ENCODE data around the gene FGD3. TPM values are rescaled to one million over a fixed set of nuclear protein-coding genes. Genes with fewer than 3 reads are reported as not detected.

Gene FGD3
- total RNA-seq, 1 experiment from 2014 or later = 0.09 TPM

GRCh38 chr9:93054758-93055704 lies 107.7 kb downstream of the FGD3 start:
- TF ChIP-seq EZH2 (IDR thresholded peaks at IDR 0.05; ENCODE audit: borderline replicate concordance, low read depth, low read length, poor library complexity, severe bottlenecking) = no peak
- TF ChIP-seq CTCF (conservative IDR thresholded peaks at IDR 0.05; ENCODE audit: low read depth, low read length) = no peak
- H3K27me3 ChIP-seq (replicated peaks; ENCODE audit: insufficient read depth, low read depth, low read length, poor library complexity) = no peaks in the 10 kb centered on the region
- intact Hi-C loops (cut with micrococcal nuclease; ENCODE audit: unreplicated experiment) = no loop called here
- DNase-seq (ENCODE audit: low spot score) = no peak
- no peaks in the 10 kb centered on the region for H3K9me3 ChIP-seq (ENCODE audit: low read depth, low read length, poor library complexity, severe bottlenecking)
- ChIA-PET POLR2A (ENCODE audit: low non-redundant PET) (no interaction called here), CTCF (no interaction called here)
- no peak overlapping the region for H3K4me3 ChIP-seq (ENCODE audit: low read depth, low read length, poor library complexity, severe bottlenecking)
- no peak overlapping the region for H3K27ac ChIP-seq (ENCODE audit: low read depth, low read length, poor library complexity, severe bottlenecking)
- no peaks in the 10 kb centered on the region for H3K4me1 ChIP-seq (ENCODE audit: insufficient read depth, low read length, poor library complexity, severe bottlenecking)
- H3K36me3 ChIP-seq (ENCODE audit: insufficient read depth, low read length, poor library complexity, severe bottlenecking) = no peaks in the 10 kb centered on the region
- BruUV-seq (replicated peaks) = no TSS peak

- Histone ChIP-seq H3K27ac (ENCODE audit: low read depth, low read length, poor library complexity, severe bottlenecking) (no peak overlapping the region), H3K36me3 (ENCODE audit: insufficient read depth, low read length, poor library complexity, severe bottlenecking) (no peaks in the 10 kb centered on the region), H3K4me3 (ENCODE audit: low read depth, low read length, poor library complexity, severe bottlenecking) (no peak overlapping the region), H3K27me3 (replicated peaks; ENCODE audit: insufficient read depth, low read depth, low read length, poor library complexity) (no peaks in the 10 kb centered on the region), H3K4me1 (ENCODE audit: insufficient read depth, low read length, poor library complexity, severe bottlenecking) (no peaks in the 10 kb centered on the region), H3K9me3 (ENCODE audit: low read depth, low read length, poor library complexity, severe bottlenecking) (no peaks in the 10 kb centered on the region)
- ChIA-PET POLR2A (ENCODE audit: low non-redundant PET) (no interaction called here), CTCF (no interaction called here)
- DNase-seq (ENCODE audit: low spot score) = no peak
- no TSS peak for BruUV-seq (replicated peaks)
- intact Hi-C loops (cut with micrococcal nuclease; ENCODE audit: unreplicated experiment) = no loop called here
- TF ChIP-seq CTCF (conservative IDR thresholded peaks at IDR 0.05; ENCODE audit: low read depth, low read length) (no peak), EZH2 (IDR thresholded peaks at IDR 0.05; ENCODE audit: borderline replicate concordance, low read depth, low read length, poor library complexity, severe bottlenecking) (no peak)
Observed at GRCh38 chr9:93057042-93057702, 109.8 kb downstream of the FGD3 start.

- no peaks in the 10 kb centered on the region for H3K9me3 ChIP-seq (ENCODE audit: low read depth, low read length, poor library complexity, severe bottlenecking)
- no peak for DNase-seq (ENCODE audit: low spot score)
- ChIA-PET CTCF (no interaction called here), POLR2A (ENCODE audit: low non-redundant PET) (no interaction called here)
- H3K27me3 ChIP-seq (replicated peaks; ENCODE audit: insufficient read depth, low read depth, low read length, poor library complexity) = no peaks in the 10 kb centered on the region
- intact Hi-C loops (cut with micrococcal nuclease; ENCODE audit: unreplicated experiment) = no loop called here
- H3K27ac ChIP-seq (ENCODE audit: low read depth, low read length, poor library complexity, severe bottlenecking) = no peak overlapping the region
- TF ChIP-seq CTCF (conservative IDR thresholded peaks at IDR 0.05; ENCODE audit: low read depth, low read length) = no peak
- no peak for TF ChIP-seq EZH2 (IDR thresholded peaks at IDR 0.05; ENCODE audit: borderline replicate concordance, low read depth, low read length, poor library complexity, severe bottlenecking)
- H3K36me3 ChIP-seq (ENCODE audit: insufficient read depth, low read length, poor library complexity, severe bottlenecking) = no peaks in the 10 kb centered on the region
- no TSS peak for BruUV-seq (replicated peaks)
- no peak overlapping the region for H3K4me3 ChIP-seq (ENCODE audit: low read depth, low read length, poor library complexity, severe bottlenecking)
- no peaks in the 10 kb centered on the region for H3K4me1 ChIP-seq (ENCODE audit: insufficient read depth, low read length, poor library complexity, severe bottlenecking)
Observed at GRCh38 chr9:93057703-93058354, 110.5 kb downstream of the FGD3 start.

Data from A673 (cell line).